AG04450 (cell line): Measurements from ENCODE around the gene CHRDL1. TPM values are rescaled to one million over a fixed set of nuclear protein-coding genes. Genes with fewer than 3 reads are reported as not detected.

Experiments used
- CTCF ChIA-PET: fragments of 300-600, 350-600 bp; formaldehyde crosslinking; extraction: SDS; loops from one replicate; lab custom pipeline; 2022; ENCODE audit warnings: antibody characterized with exemption, inconsistent platforms; lab: Charles Lee
- POLR2A ChIA-PET: fragments of 350-600 bp; formaldehyde crosslinking; extraction: SDS; loops from one replicate; lab custom pipeline; 2021; ENCODE audit warnings: antibody characterized with exemption, inconsistent platforms; lab: Yijun Ruan, JAX
- DNase-seq: peaks from one replicate; pipeline ENCODE4 v3.0.0-alpha.2; 2011; ENCODE audit warnings: low read depth, low spot score
- H3K27ac ChIP-seq: one replicate; pipeline ENCODE4 v1.5.1; 2012; ENCODE audit warnings: low read depth, low read length, control low read depth
- H3K27me3 ChIP-seq: one replicate; pipeline ENCODE4 v1.6.0; 2012; ENCODE audit warnings: low read length; ENCODE audit not compliant: control insufficient read depth, insufficient read depth
- H3K4me3 ChIP-seq: 2 replicates; pipeline ENCODE4 v1.5.1; 2011; ENCODE audit warnings: mild to moderate bottlenecking, low read depth, low read length, control low read depth
- H3K9me3 ChIP-seq: 2 replicates; pipeline ENCODE4 v1.5.1; 2012; ENCODE audit warnings: low read length; ENCODE audit not compliant: control insufficient read depth, insufficient read depth
- CTCF ChIP-seq: IDR thresholded peaks from 2 replicates; pipeline ENCODE4 v1.5.1; 2011; ENCODE audit warnings: low read depth, low read length, control low read depth, inconsistent platforms
- polyA plus RNA-seq: library from polyadenylated mRNA; depleted of rRNA; stranded (reverse); fragments of >200 nt; gene quantifications from 2 replicates; pipeline ENCODE4 v1.2.3, GENCODE V29; 2011

Gene CHRDL1
- polyA plus RNA-seq, 1 experiment, result 0.14 TPM

- Histone ChIP-seq H3K27me3 (no peaks in the 10 kb centered on the region), H3K27ac (no peak overlapping the region), H3K4me3 (no peak overlapping the region), H3K9me3 (no peaks in the 10 kb centered on the region)
- POLR2A ChIA-PET, result no interaction called here
- DNase-seq, result no peak
- TF ChIP-seq CTCF, result no peak
- CTCF ChIA-PET, result no interaction called here
These were observed 35.8 kb downstream of the CHRDL1 start for GRCh38 chrX:110759785-110760184.

- no peak overlapping the region for H3K4me3 ChIP-seq
- POLR2A ChIA-PET, result no interaction called here
- CTCF ChIA-PET, result no interaction called here
- no peak overlapping the region for H3K27ac ChIP-seq
- H3K27me3 ChIP-seq, result no peaks in the 10 kb centered on the region
- H3K9me3 ChIP-seq, result no peaks in the 10 kb centered on the region
- TF ChIP-seq CTCF, result no peak
- DNase-seq, result no peak
These were observed 36.7 kb downstream of the CHRDL1 start for GRCh38 chrX:110758781-110759422.

GRCh38 chrX:110755611-110756010 lies 40.0 kb downstream of the CHRDL1 start:
- ChIA-PET CTCF (no interaction called here), POLR2A (no interaction called here)
- TF ChIP-seq CTCF, result no peak
- Histone ChIP-seq H3K9me3 (no peaks in the 10 kb centered on the region), H3K4me3 (no peak overlapping the region), H3K27me3 (no peaks in the 10 kb centered on the region), H3K27ac (no peak overlapping the region)
- DNase-seq, result no peak

GRCh38 chrX:110755061-110755460 lies 40.6 kb downstream of the CHRDL1 start:
- no peaks in the 10 kb centered on the region for H3K27me3 ChIP-seq
- CTCF ChIA-PET, result no interaction called here
- POLR2A ChIA-PET, result no interaction called here
- no peak for DNase-seq
- H3K4me3 ChIP-seq, result no peak overlapping the region
- no peak overlapping the region for H3K27ac ChIP-seq
- no peak for TF ChIP-seq CTCF
- no peaks in the 10 kb centered on the region for H3K9me3 ChIP-seq

GRCh38 chrX:110750526-110751189 lies 45.0 kb downstream of the CHRDL1 start:
- POLR2A ChIA-PET, result no interaction called here

More at GRCh38 chrX:110750526-110751189, 45.0 kb downstream of the CHRDL1 start:
- Histone ChIP-seq H3K9me3 (no peaks in the 10 kb centered on the region), H3K4me3 (no peak overlapping the region), H3K27me3 (no peaks in the 10 kb centered on the region), H3K27ac (no peak overlapping the region)
- TF ChIP-seq CTCF, result no peak
- no peak for DNase-seq
- CTCF ChIA-PET, result interaction anchor here (1.2 kb wide), 1 partner anchor 23 kb away, joined by 4 read pairs; no protein-coding TSS in a partner anchor
